ENCODE data around the gene PARD3B. TPM values are rescaled to one million over a fixed set of nuclear protein-coding genes. Genes with fewer than 3 reads are reported as not detected.

The PARD3B gene
- total and polyA plus RNA-seq, 2 of the 4 experiments (the other 2 are of a cell fraction) = 3.3 to 15.6 TPM

DNA sequence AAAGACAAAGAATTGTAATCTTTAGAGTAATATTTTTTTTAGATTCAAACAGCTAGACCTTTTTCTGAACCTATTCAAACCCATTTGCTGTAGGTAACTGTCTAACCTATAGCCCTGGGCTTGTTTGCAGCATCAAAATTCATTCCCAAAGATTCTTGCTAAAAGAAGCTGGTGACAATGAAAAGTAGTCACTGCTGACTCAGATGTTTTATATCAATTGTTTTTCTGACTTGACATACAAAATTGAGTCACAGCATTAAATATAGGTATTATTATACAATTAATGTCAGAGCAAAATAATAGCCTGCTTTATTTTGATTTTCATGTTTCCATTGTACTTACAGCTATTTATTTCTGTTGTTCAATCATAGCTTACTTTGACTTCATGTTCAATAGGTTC, 816.7 kb downstream of the PARD3B start:
- Histone ChIP-seq H3K4ac (ENCODE audit: low read depth, low read length) (no peak overlapping the region), H3K18ac (ENCODE audit: low read depth, low read length) (no peak overlapping the region), H3K4me1 (ENCODE audit: control insufficient read depth, insufficient read depth, low read length) (peaks cover 5% of the 10 kb centered on the region; the same call in 1 of the 2 replicates), H2AK5ac (ENCODE audit: low read depth, low read length) (no peak overlapping the region), H3K36me3 (ENCODE audit: control insufficient read depth, insufficient read depth, low read length) (no peaks in the 10 kb centered on the region), H4K8ac (ENCODE audit: low read depth in 2 of 2, low read length in 2 of 2) (no peak overlapping the region), H3K14ac (replicated peaks; ENCODE audit: low read depth, low read length) (no peak overlapping the region), H4K91ac (ENCODE audit: insufficient read depth, low read depth, low read length) (no peak overlapping the region), H2AFZ (replicated peaks; ENCODE audit: low read length, poor library complexity) (no peak overlapping the region), H3K27ac (ENCODE audit: insufficient read depth, low read length) (no peak overlapping the region), H3K23ac (ENCODE audit: low read depth, low read length) (no peak overlapping the region), H2AK9ac (replicated peaks; ENCODE audit: low read depth, low read length, poor library complexity) (no peak overlapping the region), H2BK15ac (ENCODE audit: low read depth, low read length) (no peak overlapping the region), H3K4me2 (ENCODE audit: low read depth, low read length) (no peak overlapping the region), H4K5ac (ENCODE audit: low read depth, low read length) (no peak overlapping the region), H3K79me1 (ENCODE audit: low read depth in 1 of 2, low read length in 2 of 2) (no peaks in the 10 kb centered on the region), H3K27me3 (ENCODE audit: control insufficient read depth, insufficient read depth, low read length) (no peaks in the 10 kb centered on the region), H3K9me1 (ENCODE audit: insufficient read depth, low read length) (no peaks in the 10 kb centered on the region), H4K20me1 (ENCODE audit: insufficient read depth, low read length) (no peaks in the 10 kb centered on the region), H2BK120ac (ENCODE audit: low read depth, low read length) (no peak overlapping the region), H2BK20ac (ENCODE audit: low read depth, low read length) (no peak overlapping the region), H3K9me3 (ENCODE audit: control insufficient read depth, insufficient read depth, low read length) (no peaks in the 10 kb centered on the region), H3K56ac (ENCODE audit: extremely low read depth, insufficient read depth, low read length) (no peak overlapping the region), H2BK5ac (ENCODE audit: low read depth, low read length, poor library complexity, severe bottlenecking) (no peak overlapping the region), H3K4me3 (ENCODE audit: insufficient read depth, low read depth, low read length) (no peak overlapping the region), H3K9ac (ENCODE audit: low read depth, low read length) (no peak overlapping the region)
- TF ChIP-seq MAFK (IDR thresholded peaks at IDR 0.05; ENCODE audit: low read depth, low read length) (0 out of 2 replicates have a peak, but pooled peaks have one; percentile 34), RCOR1 (IDR thresholded peaks at IDR 0.05; ENCODE audit: insufficient replicate concordance, low read length) (no peak)
- BruUV-seq (replicated peaks) = no TSS peak
- CTCF ChIA-PET = interaction anchor here (0.6 kb wide), 1 partner anchor 346 kb away, joined by 3 read pairs; no protein-coding TSS in a partner anchor
- in situ Hi-C loops (cut with MboI; ENCODE audit: low sequenced_read_pairs) = no loop called here
- intact Hi-C loops (cut with micrococcal nuclease) = no loop called here
- ATAC-seq (ENCODE audit: low read depth) (no peak), DNase-seq (no peak)
- POLR2A ChIA-PET (ENCODE audit: unreplicated experiment) = no interaction called here
- dilution Hi-C loops (cut with HindIII; ENCODE audit: low sequenced_read_pairs, unreplicated experiment) = no loop called here
